Gastroesophageal sphincter (tissue), 3 donors: ENCODE results near the gene SERGEF.

Experiments used
- EP300 ChIP-seq: sonication (generic); formaldehyde crosslinking; IDR thresholded peaks from one replicate; pipeline ENCODE4 v1.6.1; 2017; ENCODE audit warnings: antibody characterized with exemption, mild to moderate bottlenecking
- POLR2A ChIP-seq, 2 donors: fragments of 450-650 bp; IDR thresholded peaks; one replicate each; pipeline ENCODE4 v1.6.1; 2017; ENCODE audit warnings: antibody characterized with exemption in 2 of 2, mild to moderate bottlenecking in 2 of 2, moderate library complexity in 1 of 2
- TF ChIP-seq, protein P1 (sequence below), 4 experiments: fragments of 200-600 bp in 2 of 4; fragments of 450-650 bp in 2 of 4; sonication (generic) in 1 of 4; IDR thresholded peaks; one replicate each; pipeline ENCODE4 v1.5.1; 2017 to 2019; ENCODE audit warnings: antibody characterized with exemption in 4 of 4, mild to moderate bottlenecking in 2 of 4, moderate library complexity in 2 of 4

DNA sequence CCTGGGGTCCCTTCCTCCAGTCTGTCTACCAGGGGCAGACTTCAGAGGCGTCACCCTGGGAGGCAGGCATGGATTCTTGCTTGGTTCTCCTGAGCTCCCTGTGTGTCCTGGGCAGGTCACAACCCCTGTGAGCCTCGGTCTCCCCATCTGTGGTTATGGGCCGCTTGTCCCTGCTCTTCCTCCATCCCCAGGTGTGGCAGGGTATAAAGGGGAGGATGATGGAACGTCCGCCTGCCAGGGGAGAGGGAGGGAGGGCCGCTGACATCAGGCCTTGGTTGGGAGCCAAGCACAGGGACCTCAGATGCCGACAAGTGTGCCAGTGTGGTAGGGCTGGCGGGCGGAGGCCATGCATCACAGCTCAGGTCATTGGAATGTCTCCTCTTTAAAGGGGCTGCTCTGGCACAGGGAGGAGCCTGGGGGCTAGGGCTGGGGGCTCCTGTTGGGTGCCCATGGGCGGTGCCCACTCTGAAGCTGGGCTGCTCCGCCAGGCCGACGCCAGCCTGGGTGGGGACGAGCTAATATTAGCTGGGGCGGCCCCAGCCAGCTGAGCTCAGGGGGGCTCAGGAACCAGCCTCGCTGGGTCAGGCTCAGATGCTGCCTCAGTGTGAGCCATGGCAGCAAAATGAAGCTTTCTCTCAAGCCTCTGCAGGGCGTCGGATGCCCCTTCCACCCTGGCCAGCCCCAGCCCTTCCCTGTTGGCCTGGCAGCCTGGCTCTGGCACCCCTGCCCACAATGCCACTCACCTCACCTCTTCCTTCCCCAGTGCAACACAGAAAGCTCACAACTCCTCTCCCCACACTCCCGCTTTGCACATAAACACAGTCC is 265.5 kb downstream of the SERGEF start:
- TF ChIP-seq EP300 (no peak), POLR2A (IDR thresholded peaks at IDR 0.05) (no peak)
- TF ChIP-seq, protein P1, sequence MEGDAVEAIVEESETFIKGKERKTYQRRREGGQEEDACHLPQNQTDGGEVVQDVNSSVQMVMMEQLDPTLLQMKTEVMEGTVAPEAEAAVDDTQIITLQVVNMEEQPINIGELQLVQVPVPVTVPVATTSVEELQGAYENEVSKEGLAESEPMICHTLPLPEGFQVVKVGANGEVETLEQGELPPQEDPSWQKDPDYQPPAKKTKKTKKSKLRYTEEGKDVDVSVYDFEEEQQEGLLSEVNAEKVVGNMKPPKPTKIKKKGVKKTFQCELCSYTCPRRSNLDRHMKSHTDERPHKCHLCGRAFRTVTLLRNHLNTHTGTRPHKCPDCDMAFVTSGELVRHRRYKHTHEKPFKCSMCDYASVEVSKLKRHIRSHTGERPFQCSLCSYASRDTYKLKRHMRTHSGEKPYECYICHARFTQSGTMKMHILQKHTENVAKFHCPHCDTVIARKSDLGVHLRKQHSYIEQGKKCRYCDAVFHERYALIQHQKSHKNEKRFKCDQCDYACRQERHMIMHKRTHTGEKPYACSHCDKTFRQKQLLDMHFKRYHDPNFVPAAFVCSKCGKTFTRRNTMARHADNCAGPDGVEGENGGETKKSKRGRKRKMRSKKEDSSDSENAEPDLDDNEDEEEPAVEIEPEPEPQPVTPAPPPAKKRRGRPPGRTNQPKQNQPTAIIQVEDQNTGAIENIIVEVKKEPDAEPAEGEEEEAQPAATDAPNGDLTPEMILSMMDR (IDR thresholded peaks at IDR 0.05) = no peak
